Adipose tissue (tissue), 3 donors: Measurements from ENCODE around the gene ZBED2. TPM values are rescaled to one million over a fixed set of nuclear protein-coding genes. Genes with fewer than 3 reads are reported as not detected.
"Not testable (repeated sequence)": the region's sequence is repeated elsewhere in the genome, so short reads cannot be mapped to it uniquely, and the experiment has no call there.

ENCODE experiments used
- H3K27ac ChIP-seq: one replicate; pipeline ENCODE4 v1.5.1; 2013; ENCODE audit warnings: low read depth, low read length
- WGBS, 3 donors: extraction: QIAGEN DNeasy Blood & Tissue Kit; methylation state at CpG; one replicate each; pipeline ENCODE4 v1.1.7; 2013; 5-methylcytosine and 5-hydroxymethylcytosine counted together
- polyA plus RNA-seq, 3 donors: library from polyadenylated mRNA; stranded (reverse); fragments of 200-250 nt; gene quantifications; one replicate each; pipeline ENCODE4 v1.2.3, GENCODE V29; 2013
- donor health status: healthy with polysubstance abuse.
- donor health status: Bipolar disorder and iron deficiency.
- donor health status: healthy.

ZBED2 gene
- under 1 TPM in 1 of 3 donors, not detected in 2; 0.04 TPM for polyA plus RNA-seq

- 76 to 89% (median 86%) methylated on average over 2 of the region's 2 CpGs for WGBS, 3 donors
- H3K27ac ChIP-seq = no peak within 1 kb of the TSS
Measured at GRCh38 chr3:111595232-111595631, at the start of gene ZBED2. Gene ZBED2, minus strand, starts transcription at chr3:111595346. Its CDS starts 1,145 bp downstream, at chr3:111594201.

- H3K27ac ChIP-seq = no peak overlapping the region
- WGBS, 3 donors = 86 to 94% (median 92%) methylated on average over 4 of the region's 4 CpGs
Measured at GRCh38 chr3:111639316-111639715, 44.2 kb upstream of the ZBED2 start.

- WGBS, 3 donors = 63 to 76% (median 68%) methylated on average over 4 of the region's 4 CpGs
- H3K27ac ChIP-seq = no peak overlapping the region
Measured at GRCh38 chr3:111636366-111636885, 41.3 kb upstream of the ZBED2 start.

- H3K27ac ChIP-seq = no peak overlapping the region
- 73 to 79% (median 77%) methylated on average over 2 of the region's 2 CpGs for WGBS, 3 donors
Measured at GRCh38 chr3:111635403-111635802, 40.3 kb upstream of the ZBED2 start.

GRCh38 chr3:111630638-111631037 lies 35.5 kb upstream of the ZBED2 start:
- not testable (repeated sequence) for H3K27ac ChIP-seq

- not testable (repeated sequence) for H3K27ac ChIP-seq
- 92 to 94% (median 93%) methylated on average over 1 of the region's 1 CpG for WGBS, 3 donors
Measured at GRCh38 chr3:111629018-111629417, 33.9 kb upstream of the ZBED2 start.

- H3K27ac ChIP-seq = no peak overlapping the region
- 79 to 87% (median 82%) methylated on average over 2 of the region's 2 CpGs for WGBS, 3 donors
Measured at GRCh38 chr3:111627092-111627491, 31.9 kb upstream of the ZBED2 start.

- H3K27ac ChIP-seq = no peak overlapping the region
- 52 to 71% (median 64%) methylated on average over 5 of the region's 5 CpGs for WGBS, 3 donors
Measured at GRCh38 chr3:111621535-111621934, 26.4 kb upstream of the ZBED2 start.

- WGBS, 3 donors = 73 to 85% (median 82%) methylated on average over 3 of the region's 3 CpGs
- no peak overlapping the region for H3K27ac ChIP-seq
Measured at GRCh38 chr3:111619833-111620232, 24.7 kb upstream of the ZBED2 start.

GRCh38 chr3:111618945-111619344 lies 23.8 kb upstream of the ZBED2 start:
- no peak overlapping the region for H3K27ac ChIP-seq

GRCh38 chr3:111617912-111618601 lies 22.9 kb upstream of the ZBED2 start:
- WGBS, 3 donors = 94 to 96% (median 95%) methylated on average over 5 of the region's 5 CpGs
- no peak overlapping the region for H3K27ac ChIP-seq

- WGBS, 3 donors = 93 to 97% (median 94%) methylated on average over 3 of the region's 3 CpGs
Measured at GRCh38 chr3:111617406-111617805, 22.3 kb upstream of the ZBED2 start.

GRCh38 chr3:111616417-111617105 lies 21.4 kb upstream of the ZBED2 start:
- WGBS, 3 donors = 77 to 84% (median 82%) methylated on average over 6 of the region's 6 CpGs
- no peak overlapping the region for H3K27ac ChIP-seq

More at GRCh38 chr3:111617406-111617805, 22.3 kb upstream of the ZBED2 start:
- H3K27ac ChIP-seq = no peak overlapping the region

GRCh38 chr3:111615880-111616279 lies 20.7 kb upstream of the ZBED2 start:
- WGBS, 3 donors = 37 to 68% (median 42%) methylated on average over 3 of the region's 3 CpGs
- H3K27ac ChIP-seq = no peak overlapping the region

GRCh38 chr3:111613294-111613693 lies 18.1 kb upstream of the ZBED2 start:
- 67 to 82% (median 75%) methylated on average over 1 of the region's 1 CpG for WGBS, 3 donors
- no peak overlapping the region for H3K27ac ChIP-seq

GRCh38 chr3:111610612-111611054 lies 15.5 kb upstream of the ZBED2 start:
- H3K27ac ChIP-seq = no peak overlapping the region
- 82 to 86% (median 85%) methylated on average over 8 of the region's 8 CpGs for WGBS, 3 donors

GRCh38 chr3:111610189-111610588 lies 15.0 kb upstream of the ZBED2 start:
- H3K27ac ChIP-seq = no peak overlapping the region
- 33 to 68% (median 41%) methylated on average over 5 of the region's 5 CpGs for WGBS, 3 donors

GRCh38 chr3:111609700-111610099 lies 14.6 kb upstream of the ZBED2 start:
- 60 to 88% (median 85%) methylated on average over 2 of the region's 2 CpGs for WGBS, 3 donors
- H3K27ac ChIP-seq = no peak overlapping the region

- 69 to 91% (median 84%) methylated on average over 2 of the region's 2 CpGs for WGBS, 3 donors
- no peak overlapping the region for H3K27ac ChIP-seq
Measured at GRCh38 chr3:111608383-111608782, 13.2 kb upstream of the ZBED2 start.
